K562 (cell line): ENCODE results near the gene CDKN2B.

ENCODE experiments used
- CHD2 ChIP-seq: IDR thresholded peaks from 2 replicates; pipeline ENCODE4 v1.6.1; 2011; ENCODE audit warnings: low read depth, low read length
- GTF2A2 ChIP-seq: IDR thresholded peaks from 2 replicates; pipeline ENCODE4 v1.6.1; 2016; ENCODE audit warnings: mild to moderate bottlenecking, missing genetic modification characterization, missing compliant biosample characterization
- NONO ChIP-seq, 2 experiments: fragments of 200-400 bp in 1 of 2; fragments of 450-650 bp in 1 of 2; formaldehyde crosslinking in 1 of 2; IDR thresholded peaks; 2 replicates each; pipeline ENCODE4 v1.6.1; 2017; ENCODE audit warnings: low read depth in 2 of 2, mild to moderate bottlenecking in 2 of 2, moderate library complexity in 2 of 2, low read length in 1 of 2
- SIRT6 ChIP-seq: IDR thresholded peaks from one replicate; pipeline ENCODE4 v1.6.1; 2012; ENCODE audit warnings: low read depth, mild to moderate bottlenecking, control low read depth, inconsistent platforms, low read length, moderate library complexity
- SNIP1 ChIP-seq: fragments of 450-650 bp; IDR thresholded peaks from 2 replicates; pipeline ENCODE4 v1.7.1; 2017; ENCODE audit warnings: low read depth, mild to moderate bottlenecking
- ZBTB17 ChIP-seq: fragments of 450-650 bp; formaldehyde crosslinking; IDR thresholded peaks from 2 replicates; pipeline ENCODE4 v1.4.0; 2020; ENCODE audit warnings: mild to moderate bottlenecking
- ZFP1 ChIP-seq: fragments of 450-650 bp; formaldehyde crosslinking; IDR thresholded peaks from 2 replicates; pipeline ENCODE4 v1.4.0; 2020; ENCODE audit warnings: mild to moderate bottlenecking, mixed read lengths
- TF ChIP-seq, protein P1 (sequence below): IDR thresholded peaks from 3 replicates; pipeline ENCODE4 v1.6.1; 2011; ENCODE audit warnings: borderline replicate concordance, mild to moderate bottlenecking, moderate library complexity; ENCODE audit not compliant: insufficient read length; ENCODE audit errors: extremely low read depth
- TF ChIP-seq, protein P2 (sequence below), 3 experiments: IDR thresholded peaks in 2 of 3; conservative IDR thresholded peaks in 1 of 3; 2 replicates each; pipeline ENCODE4 v1.5.1; 2011 to 2012; ENCODE audit warnings: low read length in 3 of 3, mild to moderate bottlenecking in 3 of 3, control low read depth in 2 of 3, improper control_type of control experiment in 1 of 3, inconsistent platforms in 1 of 3, low read depth in 1 of 3, mixed read lengths in 1 of 3, moderate library complexity in 1 of 3; ENCODE audit not compliant: insufficient read depth in 2 of 3

DNA sequence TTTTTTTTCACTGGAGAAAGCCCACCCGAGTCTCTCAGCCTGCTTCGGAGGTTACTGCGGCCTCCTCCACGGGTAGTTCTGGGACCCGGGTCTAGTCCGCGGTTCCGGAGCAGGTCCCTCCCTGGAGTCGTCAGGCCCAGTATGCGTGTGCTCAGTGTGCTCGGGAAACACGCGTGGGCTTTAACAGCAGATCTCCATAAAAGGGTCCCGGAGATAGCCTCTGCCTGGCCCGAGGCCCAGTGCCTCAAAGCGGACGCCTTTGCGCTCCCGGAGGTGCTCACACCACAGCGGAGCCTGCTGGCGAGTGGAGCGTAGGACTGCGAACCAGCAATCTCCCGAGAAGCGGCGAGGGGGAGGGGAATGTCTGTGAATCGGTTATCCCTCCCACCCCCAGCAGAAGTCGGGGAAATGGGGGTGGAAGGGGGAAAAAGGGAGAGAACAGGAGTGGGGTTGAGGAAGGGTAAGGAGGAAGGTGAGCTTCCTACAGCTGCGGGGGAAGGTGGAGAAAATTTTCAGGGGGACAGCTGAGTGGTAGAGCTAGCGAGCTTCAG lies 43.6 kb downstream of the CDKN2B start:
- TF ChIP-seq SNIP1 (no peak), GTF2A2 (no peak), CHD2 (no peak), ZBTB17 (no peak), NONO (IDR thresholded peaks at IDR 0.05; ENCODE audit: low read depth in 2 of 2, low read length in 1 of 2) (no peak), ZFP1 (CRISPR knock-in tag) (no peak), SIRT6 (no peak)
- TF ChIP-seq, protein P1, sequence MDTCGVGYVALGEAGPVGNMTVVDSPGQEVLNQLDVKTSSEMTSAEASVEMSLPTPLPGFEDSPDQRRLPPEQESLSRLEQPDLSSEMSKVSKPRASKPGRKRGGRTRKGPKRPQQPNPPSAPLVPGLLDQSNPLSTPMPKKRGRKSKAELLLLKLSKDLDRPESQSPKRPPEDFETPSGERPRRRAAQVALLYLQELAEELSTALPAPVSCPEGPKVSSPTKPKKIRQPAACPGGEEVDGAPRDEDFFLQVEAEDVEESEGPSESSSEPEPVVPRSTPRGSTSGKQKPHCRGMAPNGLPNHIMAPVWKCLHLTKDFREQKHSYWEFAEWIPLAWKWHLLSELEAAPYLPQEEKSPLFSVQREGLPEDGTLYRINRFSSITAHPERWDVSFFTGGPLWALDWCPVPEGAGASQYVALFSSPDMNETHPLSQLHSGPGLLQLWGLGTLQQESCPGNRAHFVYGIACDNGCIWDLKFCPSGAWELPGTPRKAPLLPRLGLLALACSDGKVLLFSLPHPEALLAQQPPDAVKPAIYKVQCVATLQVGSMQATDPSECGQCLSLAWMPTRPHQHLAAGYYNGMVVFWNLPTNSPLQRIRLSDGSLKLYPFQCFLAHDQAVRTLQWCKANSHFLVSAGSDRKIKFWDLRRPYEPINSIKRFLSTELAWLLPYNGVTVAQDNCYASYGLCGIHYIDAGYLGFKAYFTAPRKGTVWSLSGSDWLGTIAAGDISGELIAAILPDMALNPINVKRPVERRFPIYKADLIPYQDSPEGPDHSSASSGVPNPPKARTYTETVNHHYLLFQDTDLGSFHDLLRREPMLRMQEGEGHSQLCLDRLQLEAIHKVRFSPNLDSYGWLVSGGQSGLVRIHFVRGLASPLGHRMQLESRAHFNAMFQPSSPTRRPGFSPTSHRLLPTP = no peak
- TF ChIP-seq, protein P2, sequence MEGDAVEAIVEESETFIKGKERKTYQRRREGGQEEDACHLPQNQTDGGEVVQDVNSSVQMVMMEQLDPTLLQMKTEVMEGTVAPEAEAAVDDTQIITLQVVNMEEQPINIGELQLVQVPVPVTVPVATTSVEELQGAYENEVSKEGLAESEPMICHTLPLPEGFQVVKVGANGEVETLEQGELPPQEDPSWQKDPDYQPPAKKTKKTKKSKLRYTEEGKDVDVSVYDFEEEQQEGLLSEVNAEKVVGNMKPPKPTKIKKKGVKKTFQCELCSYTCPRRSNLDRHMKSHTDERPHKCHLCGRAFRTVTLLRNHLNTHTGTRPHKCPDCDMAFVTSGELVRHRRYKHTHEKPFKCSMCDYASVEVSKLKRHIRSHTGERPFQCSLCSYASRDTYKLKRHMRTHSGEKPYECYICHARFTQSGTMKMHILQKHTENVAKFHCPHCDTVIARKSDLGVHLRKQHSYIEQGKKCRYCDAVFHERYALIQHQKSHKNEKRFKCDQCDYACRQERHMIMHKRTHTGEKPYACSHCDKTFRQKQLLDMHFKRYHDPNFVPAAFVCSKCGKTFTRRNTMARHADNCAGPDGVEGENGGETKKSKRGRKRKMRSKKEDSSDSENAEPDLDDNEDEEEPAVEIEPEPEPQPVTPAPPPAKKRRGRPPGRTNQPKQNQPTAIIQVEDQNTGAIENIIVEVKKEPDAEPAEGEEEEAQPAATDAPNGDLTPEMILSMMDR (IDR thresholded peaks at IDR 0.05 in 2 of 3, conservative IDR thresholded peaks at IDR 0.05 in 1 of 3; ENCODE audit: insufficient read depth in 2 of 3, low read depth in 1 of 3, low read length in 3 of 3) = no peak
